H9 (cell line): ENCODE measurements around the gene WDR88. TPM values are rescaled to one million over a fixed set of nuclear protein-coding genes. Genes with fewer than 3 reads are reported as not detected.

Experiments
- DNase-seq: peaks from one replicate; pipeline ENCODE4 v3.0.0-alpha.2; 2017
- H2AFZ ChIP-seq: one replicate; pipeline ENCODE4 v1.6.1; 2013; ENCODE audit warnings: mild to moderate bottlenecking, low read length, control low read depth, moderate library complexity
- H2AK5ac ChIP-seq: 2 replicates; pipeline ENCODE4 v1.6.1; 2013; ENCODE audit warnings: low read length, control low read depth, mixed read lengths; ENCODE audit not compliant: insufficient read length
- H2BK120ac ChIP-seq: one replicate; pipeline ENCODE4 v1.6.1; 2013; ENCODE audit warnings: low read depth, mild to moderate bottlenecking, low read length, control low read depth, inconsistent platforms; ENCODE audit not compliant: poor library complexity, severe bottlenecking
- H2BK12ac ChIP-seq: 2 replicates; pipeline ENCODE4 v1.6.1; 2013; ENCODE audit warnings: low read length, control low read depth, mixed read lengths, low read depth; ENCODE audit not compliant: insufficient read length
- H2BK15ac ChIP-seq: 2 replicates; pipeline ENCODE4 v1.6.1; 2013; ENCODE audit warnings: low read depth, low read length, control low read depth
- H2BK20ac ChIP-seq: one replicate; pipeline ENCODE4 v1.6.1; 2013; ENCODE audit warnings: low read depth, mild to moderate bottlenecking, low read length, control low read depth, inconsistent platforms; ENCODE audit not compliant: poor library complexity, severe bottlenecking
- H2BK5ac ChIP-seq: 2 replicates; pipeline ENCODE4 v1.6.1; 2013; ENCODE audit warnings: low read length, control low read depth, mixed read lengths; ENCODE audit not compliant: insufficient read length
- H3K14ac ChIP-seq: 2 replicates; pipeline ENCODE4 v1.6.1; 2013; ENCODE audit warnings: low read length, control low read depth; ENCODE audit not compliant: insufficient read depth
- H3K18ac ChIP-seq: 2 replicates; pipeline ENCODE4 v1.6.1; 2013; ENCODE audit warnings: low read depth, mild to moderate bottlenecking, mixed read lengths, low read length, control low read depth; ENCODE audit not compliant: insufficient read length
- H3K23ac ChIP-seq: 2 replicates; pipeline ENCODE4 v1.6.1; 2013; ENCODE audit warnings: low read length, control low read depth, mixed read lengths, low read depth; ENCODE audit not compliant: insufficient read length
- H3K23me2 ChIP-seq: 2 replicates; pipeline ENCODE4 v1.6.1; 2013; ENCODE audit warnings: low read depth, mild to moderate bottlenecking, mixed read lengths, low read length, control low read depth; ENCODE audit not compliant: insufficient read length, poor library complexity, severe bottlenecking
- H3K27ac ChIP-seq: 2 replicates; pipeline ENCODE4 v1.5.1; 2013; ENCODE audit warnings: low read length, control low read depth, mixed read lengths, low read depth; ENCODE audit not compliant: insufficient read length
- H3K27me3 ChIP-seq: 2 replicates; pipeline ENCODE4 v1.6.1; 2013; ENCODE audit warnings: low read length, control low read depth, inconsistent platforms; ENCODE audit not compliant: insufficient read depth
- H3K4ac ChIP-seq: 2 replicates; pipeline ENCODE4 v1.6.1; 2013; ENCODE audit warnings: low read depth, mild to moderate bottlenecking, control low read depth, inconsistent platforms, low read length, moderate library complexity
- H3K4me1 ChIP-seq: 2 replicates; pipeline ENCODE4 v1.6.1; 2013; ENCODE audit warnings: low read length, control low read depth, inconsistent platforms; ENCODE audit not compliant: insufficient read depth
- H3K4me2 ChIP-seq: 2 replicates; pipeline ENCODE4 v1.6.1; 2013; ENCODE audit warnings: low read length, control low read depth, mixed read lengths; ENCODE audit not compliant: insufficient read length, insufficient read depth
- H3K56ac ChIP-seq: 2 replicates; pipeline ENCODE4 v1.6.1; 2013; ENCODE audit warnings: low read depth, mild to moderate bottlenecking, mixed read lengths, low read length, control low read depth; ENCODE audit not compliant: insufficient read length
- H3K79me1 ChIP-seq: 2 replicates; pipeline ENCODE4 v1.6.1; 2013; ENCODE audit warnings: low read depth, mild to moderate bottlenecking, moderate library complexity, low read length, control low read depth, inconsistent platforms; ENCODE audit not compliant: insufficient read depth, poor library complexity, severe bottlenecking
- H3K79me2 ChIP-seq: 2 replicates; pipeline ENCODE4 v1.6.1; 2013; ENCODE audit warnings: low read length, control low read depth, inconsistent platforms; ENCODE audit not compliant: insufficient read depth
- H3K9ac ChIP-seq: 2 replicates; pipeline ENCODE4 v1.6.1; 2013; ENCODE audit warnings: low read length, control low read depth, mixed read lengths; ENCODE audit not compliant: insufficient read length; ENCODE audit errors: extremely low read depth
- H3K9me3 ChIP-seq: one replicate; pipeline ENCODE4 v1.6.1; 2013; ENCODE audit warnings: low read depth, low read length, inconsistent platforms; ENCODE audit not compliant: control insufficient read depth
- H3T11ph ChIP-seq: one replicate; pipeline ENCODE4 v1.6.1; 2013; ENCODE audit warnings: mild to moderate bottlenecking, low read length, control low read depth, inconsistent platforms
- H4K20me1 ChIP-seq: one replicate; pipeline ENCODE4 v1.6.1; 2013; ENCODE audit not compliant: control insufficient read depth, insufficient read length, insufficient read depth
- H4K5ac ChIP-seq: 2 replicates; pipeline ENCODE4 v1.6.1; 2013; ENCODE audit warnings: low read depth, mild to moderate bottlenecking, mixed read lengths, low read length, control low read depth; ENCODE audit not compliant: insufficient read length
- H4K8ac ChIP-seq: replicated peaks from 2 replicates; pipeline ENCODE4 v1.6.1; 2013; ENCODE audit warnings: low read length, control low read depth, mixed read lengths, low read depth; ENCODE audit not compliant: insufficient read length
- H4K91ac ChIP-seq: 2 replicates; pipeline ENCODE4 v1.6.1; 2013; ENCODE audit warnings: low read depth, mild to moderate bottlenecking, moderate library complexity, mixed read lengths, low read length, control low read depth; ENCODE audit not compliant: insufficient read length
- H3K27ac Mint-ChIP-seq, 3 experiments: 2 replicates in 2 of 3; 3 replicates in 1 of 3; pipeline ENCODE4 v1.8.0; 2020 to 2021; ENCODE audit warnings: mixed read lengths in 3 of 3, mild to moderate bottlenecking in 1 of 3, moderate library complexity in 1 of 3
- H3K27me3 Mint-ChIP-seq: 2 replicates; pipeline ENCODE4 v1.8.0; 2021; ENCODE audit warnings: low read depth, mild to moderate bottlenecking, moderate library complexity, mixed read lengths
- H3K36me3 Mint-ChIP-seq, 3 experiments: 2 replicates in 2 of 3; 3 replicates in 1 of 3; pipeline ENCODE4 v1.8.0; 2020 to 2021; ENCODE audit warnings: low read depth in 3 of 3, mixed read lengths in 3 of 3; ENCODE audit not compliant: insufficient read depth in 1 of 3
- H3K4me1 Mint-ChIP-seq, 2 experiments: 2 replicates each; pipeline ENCODE4 v1.8.0; 2020; ENCODE audit warnings: mixed read lengths in 2 of 2
- H3K4me3 Mint-ChIP-seq, 2 experiments: 2 replicates in 1 of 2; 3 replicates in 1 of 2; pipeline ENCODE4 v1.8.0; 2020 to 2021; ENCODE audit warnings: mild to moderate bottlenecking in 2 of 2, mixed read lengths in 2 of 2, moderate library complexity in 1 of 2
- H3K9me3 Mint-ChIP-seq, 2 experiments: 2 replicates in 1 of 2; 3 replicates in 1 of 2; pipeline ENCODE4 v1.8.0; 2020; ENCODE audit warnings: mild to moderate bottlenecking in 2 of 2, mixed read lengths in 2 of 2, moderate library complexity in 1 of 2
- WGBS: extraction: QIAGEN DNeasy Blood & Tissue Kit; methylation state at CpG from one replicate; pipeline ENCODE4 v1.1.7; 2013; ENCODE audit warnings: missing lambda C conversion rate, low lambda C conversion rate, mixed read lengths; ENCODE audit not compliant: insufficient read length; ENCODE audit errors: extremely low coverage; 5-methylcytosine and 5-hydroxymethylcytosine counted together
- total RNA-seq: library from RNA; stranded (reverse); gene quantifications from 2 replicates; pipeline ENCODE4 v1.2.1, GENCODE V29; 2021
- TF ChIP-seq, protein P1 (sequence below): fragments of 200-600 bp; sonication (generic); conservative IDR thresholded peaks from 3 replicates; pipeline ENCODE4 v1.8.0; 2021; ENCODE audit warnings: antibody characterized with exemption, mild to moderate bottlenecking

Gene WDR88
- total RNA-seq, 1 experiment from 2014 or later, result not detected

DNA sequence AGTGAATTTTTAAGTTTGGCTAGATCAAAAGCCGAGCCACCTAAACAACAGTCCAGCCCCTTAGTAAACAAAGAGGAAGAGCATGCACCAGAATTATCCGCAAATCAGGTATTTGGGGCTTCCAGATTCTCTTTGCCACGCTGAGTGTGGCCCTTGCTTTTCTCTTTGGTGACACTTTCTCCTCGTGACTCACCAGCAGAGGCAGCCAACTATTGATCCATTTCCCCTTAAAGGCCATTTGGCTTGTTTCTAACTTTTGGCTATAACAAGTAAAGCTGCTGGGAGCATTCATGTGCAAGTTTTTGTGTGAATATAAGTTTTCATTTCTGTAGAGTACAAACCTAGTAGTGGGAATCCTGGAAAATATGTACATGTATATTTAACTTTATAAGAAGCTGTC, 17.6 kb upstream of the WDR88 start:
- Histone ChIP-seq H3K9ac (no peak overlapping the region), H3K18ac (no peak overlapping the region), H3K4me2 (no peak overlapping the region), H3K27ac (no peak overlapping the region), H3K4me1 (no peaks in the 10 kb centered on the region), H2BK15ac (no peak overlapping the region), H3K4ac (no peak overlapping the region), H3K14ac (no peak overlapping the region), H3K79me2 (no peaks in the 10 kb centered on the region), H4K8ac (no peak overlapping the region), H3K27me3 (no peaks in the 10 kb centered on the region), H3T11ph (no peak overlapping the region), H2AFZ (no peak overlapping the region), H3K23me2 (no peaks in the 10 kb centered on the region), H3K79me1 (no peaks in the 10 kb centered on the region), H4K20me1 (no peaks in the 10 kb centered on the region), H2AK5ac (no peak overlapping the region), H2BK5ac (no peak overlapping the region), H4K5ac (no peak overlapping the region), H2BK20ac (no peak overlapping the region), H4K91ac (no peak overlapping the region), H3K9me3 (no peaks in the 10 kb centered on the region), H2BK12ac (no peak overlapping the region), H3K23ac (no peak overlapping the region), H2BK120ac (no peak overlapping the region), H3K56ac (no peak overlapping the region)
- no peak for DNase-seq
- TF ChIP-seq, protein P1, sequence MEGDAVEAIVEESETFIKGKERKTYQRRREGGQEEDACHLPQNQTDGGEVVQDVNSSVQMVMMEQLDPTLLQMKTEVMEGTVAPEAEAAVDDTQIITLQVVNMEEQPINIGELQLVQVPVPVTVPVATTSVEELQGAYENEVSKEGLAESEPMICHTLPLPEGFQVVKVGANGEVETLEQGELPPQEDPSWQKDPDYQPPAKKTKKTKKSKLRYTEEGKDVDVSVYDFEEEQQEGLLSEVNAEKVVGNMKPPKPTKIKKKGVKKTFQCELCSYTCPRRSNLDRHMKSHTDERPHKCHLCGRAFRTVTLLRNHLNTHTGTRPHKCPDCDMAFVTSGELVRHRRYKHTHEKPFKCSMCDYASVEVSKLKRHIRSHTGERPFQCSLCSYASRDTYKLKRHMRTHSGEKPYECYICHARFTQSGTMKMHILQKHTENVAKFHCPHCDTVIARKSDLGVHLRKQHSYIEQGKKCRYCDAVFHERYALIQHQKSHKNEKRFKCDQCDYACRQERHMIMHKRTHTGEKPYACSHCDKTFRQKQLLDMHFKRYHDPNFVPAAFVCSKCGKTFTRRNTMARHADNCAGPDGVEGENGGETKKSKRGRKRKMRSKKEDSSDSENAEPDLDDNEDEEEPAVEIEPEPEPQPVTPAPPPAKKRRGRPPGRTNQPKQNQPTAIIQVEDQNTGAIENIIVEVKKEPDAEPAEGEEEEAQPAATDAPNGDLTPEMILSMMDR, result no peak
- no peaks in the 10 kb centered on the region for H3K27me3 Mint-ChIP-seq
- H3K4me3 Mint-ChIP-seq, result no peak overlapping the region
- WGBS, result no CpG with 5 or more reads among the region's 4 CpGs
- H3K36me3 Mint-ChIP-seq, result peaks cover 10 to 72% (median 59%) of the 10 kb centered on the region in 3 experiments
- H3K9me3 Mint-ChIP-seq, result no peaks in the 10 kb centered on the region; a peak in 1 of 5 replicates
- no peak overlapping the region for H3K27ac Mint-ChIP-seq
- peaks cover 0 to 6% of the 10 kb centered on the region in 2 experiments; a peak in 3 of 4 replicates for H3K4me1 Mint-ChIP-seq
